NCI-H1930 (cell line): Measurements from ENCODE around the gene UBE2D2.

Experiments
- DNase-seq, 2 experiments: peaks; one replicate each; lab custom pipeline; 2025; lab: John Stamatoyannopoulos, UW

UBE2D2 gene

GRCh38 chr5:139676951-139677735, 116.0 kb downstream of the UBE2D2 start:
- DNase-seq, result no peak
